ENCODE data around the gene CHST8. TPM values are rescaled to one million over a fixed set of nuclear protein-coding genes. Genes with fewer than 3 reads are reported as not detected.

Gene CHST8
- total and polyA plus RNA-seq, 12 donors, result 0.13 to 0.50 (median 0.22) TPM; not detected in 3

GRCh38 chr19:33777753-33778088, 156.0 kb downstream of the CHST8 start:
- Histone ChIP-seq H3K9me3 (no peaks in the 10 kb centered on the region), H3K4me1 (peaks cover 0 to 15% (median 7%) of the 10 kb centered on the region in 9 donors), H3K27me3 (peaks cover 0 to 59% (median 43%) of the 10 kb centered on the region in 7 donors), H3K36me3 (no peaks in the 10 kb centered on the region), H3K27ac (no peak overlapping the region), H3K4me3 (peak overlapping the region in 1 of 10 donors; percentile 39)
- WGBS, 2 donors, result 48 to 53% methylated on average over 17 of the region's 17 CpGs
- intact Hi-C loops (cut with DNase I), result loop anchor here (1.0 to 10.0 kb wide), 13 partner anchors 220 to 543 kb away; no protein-coding TSS in a partner anchor
- DNase-seq, result no peak
- ATAC-seq, result peak in 1 of 8 donors; percentile 4
- TF ChIP-seq CTCF (IDR thresholded peaks at IDR 0.05), result no peak

- 14 to 17% methylated on average over 49 of the region's 49 CpGs for WGBS, 2 donors
- Histone ChIP-seq H3K4me1 (peaks cover 0 to 15% (median 7%) of the 10 kb centered on the region in 9 donors), H3K27ac (no peak overlapping the region), H3K9me3 (no peaks in the 10 kb centered on the region), H3K4me3 (peak overlapping the region in 4 of 10 donors; percentile 16 to 39 (median 32)), H3K36me3 (no peaks in the 10 kb centered on the region), H3K27me3 (peaks cover 0 to 60% (median 43%) of the 10 kb centered on the region in 7 donors)
- peak; percentile 73 to 90 for DNase-seq
- ATAC-seq, result peak; percentile 83 to 92 (median 90)
- TF ChIP-seq CTCF (IDR thresholded peaks at IDR 0.05), result peak in 8 of 9 donors; percentile 100
- intact Hi-C loops (cut with DNase I), result loop anchor here (1.0 to 10.0 kb wide), 13 partner anchors 219 to 543 kb away; no protein-coding TSS in a partner anchor
These were observed 156.5 kb downstream of the CHST8 start for GRCh38 chr19:33778089-33778791.

- Histone ChIP-seq H3K9me3 (no peaks in the 10 kb centered on the region), H3K4me3 (no peak overlapping the region), H3K4me1 (peaks cover 0 to 15% (median 7%) of the 10 kb centered on the region in 9 donors), H3K36me3 (no peaks in the 10 kb centered on the region), H3K27ac (no peak overlapping the region), H3K27me3 (peaks cover 0 to 56% (median 43%) of the 10 kb centered on the region in 7 donors)
- no peak for DNase-seq
- 80 to 82% methylated on average over 7 of the region's 7 CpGs for WGBS, 2 donors
- intact Hi-C loops (cut with DNase I), result loop anchor here in 9 of 10 donors (2.0 to 10.0 kb wide), 11 partner anchors 217 to 545 kb away; no protein-coding TSS in a partner anchor
- no peak for TF ChIP-seq CTCF (IDR thresholded peaks at IDR 0.05)
- ATAC-seq, result no peak
These were observed 158.1 kb downstream of the CHST8 start for GRCh38 chr19:33779849-33780248.

- Histone ChIP-seq H3K9me3 (no peaks in the 10 kb centered on the region), H3K27ac (peak overlapping the region in 1 of 10 donors; percentile 28), H3K36me3 (no peaks in the 10 kb centered on the region), H3K4me3 (no peak overlapping the region), H3K4me1 (peaks cover 0 to 15% (median 7%) of the 10 kb centered on the region in 9 donors), H3K27me3 (peaks cover 0 to 56% (median 43%) of the 10 kb centered on the region in 7 donors)
- intact Hi-C loops (cut with DNase I), result loop anchor here in 1 of 10 donors (10.0 kb wide), 1 partner anchor 365 kb away; no protein-coding TSS in a partner anchor
- no peak for TF ChIP-seq CTCF (IDR thresholded peaks at IDR 0.05)
- ATAC-seq (no peak), DNase-seq (no peak)
- WGBS, 2 donors, result 52 to 55% methylated on average over 6 of the region's 6 CpGs
These were observed 158.5 kb downstream of the CHST8 start for GRCh38 chr19:33780251-33780650.

All from heart right ventricle (tissue), 16 donors.